HL-60 (cell line): ENCODE data around the gene CDH1.
A peak's percentile ranks its signal among the peaks of the same experiment; 100 is the strongest.

Experiments
- DNase-seq, 2 experiments: peaks; one replicate each; pipeline ENCODE4 v3.0.0-alpha.2; 2010 to 2020; ENCODE audit warnings: low read depth in 1 of 2, low spot score in 1 of 2
- H3K27ac ChIP-seq: fragments of 250-450 bp; sonication (Bioruptor Pico); replicated peaks from 2 replicates; pipeline ENCODE4 v1.5.1; 2020; ENCODE audit warnings: mild to moderate bottlenecking, moderate library complexity
- H3K27me3 ChIP-seq: fragments of 250-450 bp; sonication (Bioruptor Pico); 2 replicates; pipeline ENCODE4 v1.5.1; 2021; ENCODE audit warnings: mild to moderate bottlenecking, moderate library complexity; ENCODE audit not compliant: insufficient read depth, poor library complexity, severe bottlenecking
- H3K4me3 ChIP-seq: replicated peaks from 2 replicates; pipeline ENCODE4 v1.5.1; 2011; ENCODE audit warnings: mild to moderate bottlenecking, control low read depth, low read length; ENCODE audit not compliant: insufficient read depth
- CTCF ChIP-seq: IDR thresholded peaks from one replicate; pipeline ENCODE4 v1.5.1; 2011; ENCODE audit warnings: low read length, control low read depth, inconsistent platforms; ENCODE audit not compliant: insufficient read depth
- GABPA ChIP-seq: IDR thresholded peaks from 2 replicates; pipeline ENCODE4 v1.6.1; 2012; ENCODE audit warnings: low read depth
- POLR2AphosphoS5 ChIP-seq: IDR thresholded peaks from 2 replicates; pipeline ENCODE4 v1.6.1; 2012; ENCODE audit warnings: low read depth
- REST ChIP-seq: IDR thresholded peaks from 2 replicates; pipeline ENCODE4 v1.6.1; 2012; ENCODE audit warnings: low read depth; ENCODE audit not compliant: insufficient replicate concordance
- SPI1 ChIP-seq: IDR thresholded peaks from 2 replicates; pipeline ENCODE4 v1.6.1; 2012; ENCODE audit warnings: low read depth, mild to moderate bottlenecking, borderline replicate concordance

CDH1 gene

DNA sequence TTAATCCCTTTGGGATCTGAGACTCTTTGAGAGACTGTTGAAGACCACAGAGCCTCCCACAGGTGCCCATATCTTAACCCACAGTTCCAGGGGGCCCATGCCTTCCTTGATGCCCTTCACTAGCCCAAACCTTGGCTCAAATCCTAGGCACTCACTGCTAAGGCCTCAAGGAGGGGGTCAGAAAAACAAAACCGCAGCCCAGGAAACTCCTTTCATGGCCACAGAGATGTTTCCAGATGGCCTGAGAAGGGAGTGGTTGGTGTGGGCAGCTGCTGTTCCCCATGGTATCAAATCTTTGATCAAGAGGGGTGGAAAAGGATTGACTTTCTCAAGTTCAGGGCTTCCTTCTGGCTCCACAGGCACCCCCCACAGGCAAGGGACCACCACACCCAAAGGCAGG is 44.7 kb downstream of the CDH1 start:
- TF ChIP-seq POLR2AphosphoS5 = 0 out of 2 replicates have a peak, but pooled peaks have one; percentile 74
- TF ChIP-seq CTCF = no peak
- H3K4me3 ChIP-seq = no peak overlapping the region
- peak; percentile 57 to 83 for DNase-seq
- no peaks in the 10 kb centered on the region for H3K27me3 ChIP-seq
- peak overlapping the region; percentile 89 for H3K27ac ChIP-seq

GRCh38 chr16:68782198-68783174 is 45.4 kb downstream of the CDH1 start:
- peak; percentile 59 to 95 for DNase-seq
- H3K4me3 ChIP-seq = no peak overlapping the region
- no peaks in the 10 kb centered on the region for H3K27me3 ChIP-seq
- H3K27ac ChIP-seq = peak overlapping the region; percentile 89
- peak; percentile 33; the same call in 1 of the 2 replicates for TF ChIP-seq GABPA
- TF ChIP-seq CTCF = no peak
- TF ChIP-seq SPI1 = peak; percentile 82
- TF ChIP-seq POLR2AphosphoS5 = peak; percentile 98
- TF ChIP-seq REST = peak; percentile 10

- Histone ChIP-seq H3K4me3 (no peak overlapping the region), H3K27ac (peak overlapping the region; percentile 89; the same call in 1 of the 2 replicates), H3K27me3 (no peaks in the 10 kb centered on the region)
- DNase-seq = no peak
- no peak for TF ChIP-seq REST
- no peak for TF ChIP-seq POLR2AphosphoS5
- TF ChIP-seq CTCF = no peak
- no peak for TF ChIP-seq SPI1
- no peak for TF ChIP-seq GABPA
Measured at GRCh38 chr16:68784226-68784625, 47.1 kb downstream of the CDH1 start.
